Measurements from ENCODE around the gene NLGN4Y.

NLGN4Y gene

DNA sequence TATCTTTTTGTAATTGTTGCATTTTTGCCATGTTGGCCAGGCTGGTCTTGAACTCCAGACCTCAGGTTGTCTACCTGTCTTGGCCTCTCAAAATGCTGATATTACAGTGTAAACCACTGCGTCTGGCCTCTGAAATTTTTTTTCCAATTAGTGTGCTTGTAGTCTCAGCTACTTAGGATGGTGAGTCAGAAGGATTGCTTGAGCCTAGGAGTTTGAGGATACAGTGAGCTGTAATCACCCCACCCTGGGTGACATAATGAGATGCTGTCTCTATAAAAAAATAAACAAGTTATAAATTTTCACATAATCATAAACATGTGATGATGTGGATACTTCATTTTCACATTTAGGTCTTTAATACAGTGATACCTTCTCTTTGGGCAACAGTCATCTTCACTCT, 154.9 kb downstream of the NLGN4Y start:
- TF ChIP-seq BACH2 (CRISPR knock-in tag; IDR thresholded peaks at IDR 0.05; ENCODE audit: borderline replicate concordance) (no peak), ZFP3 (CRISPR knock-in tag; IDR thresholded peaks at IDR 0.05) (no peak), ISL1 (CRISPR knock-in tag; IDR thresholded peaks at IDR 0.05) (no peak), CREB5 (CRISPR knock-in tag; IDR thresholded peaks at IDR 0.05; ENCODE audit: low read depth) (no peak), CSDC2 (CRISPR knock-in tag; IDR thresholded peaks at IDR 0.05) (no peak), ZFP30 (CRISPR knock-in tag; IDR thresholded peaks at IDR 0.05) (no peak), ZC3H10 (CRISPR knock-in tag; IDR thresholded peaks at IDR 0.05) (no peak), GLIS3 (CRISPR knock-in tag; IDR thresholded peaks at IDR 0.05) (no peak), ARNTL (CRISPR knock-in tag; IDR thresholded peaks at IDR 0.05; ENCODE audit: borderline replicate concordance, low read depth) (no peak)

DNA sequence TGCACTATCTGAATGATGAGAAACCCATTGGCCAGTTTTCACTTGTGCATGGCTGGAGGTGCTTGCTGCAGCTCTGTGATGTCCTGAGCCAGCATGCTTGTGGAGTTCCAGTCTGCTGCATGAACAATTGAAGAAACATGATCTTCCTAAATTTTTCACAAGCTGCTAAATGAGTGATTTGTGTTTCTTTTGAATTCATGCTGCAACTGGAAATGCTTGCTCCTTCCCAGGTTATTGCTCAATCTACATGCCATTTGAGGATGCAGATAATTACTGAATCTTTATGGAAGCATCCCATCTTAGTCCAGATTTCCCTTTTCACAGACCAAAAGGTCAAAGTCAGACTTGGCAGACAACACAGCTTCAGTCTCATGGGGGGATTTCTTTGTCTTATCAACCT, 170.2 kb downstream of the NLGN4Y start:
- no peak for ATAC-seq
- TF ChIP-seq ZFP3 (CRISPR knock-in tag; IDR thresholded peaks at IDR 0.05) = no peak
- no peak for TF ChIP-seq BACH2 (CRISPR knock-in tag; IDR thresholded peaks at IDR 0.05; ENCODE audit: borderline replicate concordance)
- TF ChIP-seq GLIS3 (CRISPR knock-in tag; IDR thresholded peaks at IDR 0.05) = no peak
- TF ChIP-seq ZC3H10 (CRISPR knock-in tag; IDR thresholded peaks at IDR 0.05) = no peak
- no peak for TF ChIP-seq CSRNP3 (CRISPR knock-in tag; IDR thresholded peaks at IDR 0.05)
- no peak for TF ChIP-seq PPARA (CRISPR knock-in tag; IDR thresholded peaks at IDR 0.05; ENCODE audit: borderline replicate concordance)
- TF ChIP-seq RARB (CRISPR knock-in tag; IDR thresholded peaks at IDR 0.05) = no peak
- TF ChIP-seq, protein P1, sequence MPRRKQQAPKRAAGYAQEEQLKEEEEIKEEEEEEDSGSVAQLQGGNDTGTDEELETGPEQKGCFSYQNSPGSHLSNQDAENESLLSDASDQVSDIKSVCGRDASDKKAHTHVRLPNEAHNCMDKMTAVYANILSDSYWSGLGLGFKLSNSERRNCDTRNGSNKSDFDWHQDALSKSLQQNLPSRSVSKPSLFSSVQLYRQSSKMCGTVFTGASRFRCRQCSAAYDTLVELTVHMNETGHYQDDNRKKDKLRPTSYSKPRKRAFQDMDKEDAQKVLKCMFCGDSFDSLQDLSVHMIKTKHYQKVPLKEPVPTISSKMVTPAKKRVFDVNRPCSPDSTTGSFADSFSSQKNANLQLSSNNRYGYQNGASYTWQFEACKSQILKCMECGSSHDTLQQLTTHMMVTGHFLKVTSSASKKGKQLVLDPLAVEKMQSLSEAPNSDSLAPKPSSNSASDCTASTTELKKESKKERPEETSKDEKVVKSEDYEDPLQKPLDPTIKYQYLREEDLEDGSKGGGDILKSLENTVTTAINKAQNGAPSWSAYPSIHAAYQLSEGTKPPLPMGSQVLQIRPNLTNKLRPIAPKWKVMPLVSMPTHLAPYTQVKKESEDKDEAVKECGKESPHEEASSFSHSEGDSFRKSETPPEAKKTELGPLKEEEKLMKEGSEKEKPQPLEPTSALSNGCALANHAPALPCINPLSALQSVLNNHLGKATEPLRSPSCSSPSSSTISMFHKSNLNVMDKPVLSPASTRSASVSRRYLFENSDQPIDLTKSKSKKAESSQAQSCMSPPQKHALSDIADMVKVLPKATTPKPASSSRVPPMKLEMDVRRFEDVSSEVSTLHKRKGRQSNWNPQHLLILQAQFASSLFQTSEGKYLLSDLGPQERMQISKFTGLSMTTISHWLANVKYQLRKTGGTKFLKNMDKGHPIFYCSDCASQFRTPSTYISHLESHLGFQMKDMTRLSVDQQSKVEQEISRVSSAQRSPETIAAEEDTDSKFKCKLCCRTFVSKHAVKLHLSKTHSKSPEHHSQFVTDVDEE (CRISPR knock-in tag; IDR thresholded peaks at IDR 0.05) = no peak

More for the DNA sequence above, 154.9 kb downstream of the NLGN4Y start:
- no peak for ATAC-seq

DNA sequence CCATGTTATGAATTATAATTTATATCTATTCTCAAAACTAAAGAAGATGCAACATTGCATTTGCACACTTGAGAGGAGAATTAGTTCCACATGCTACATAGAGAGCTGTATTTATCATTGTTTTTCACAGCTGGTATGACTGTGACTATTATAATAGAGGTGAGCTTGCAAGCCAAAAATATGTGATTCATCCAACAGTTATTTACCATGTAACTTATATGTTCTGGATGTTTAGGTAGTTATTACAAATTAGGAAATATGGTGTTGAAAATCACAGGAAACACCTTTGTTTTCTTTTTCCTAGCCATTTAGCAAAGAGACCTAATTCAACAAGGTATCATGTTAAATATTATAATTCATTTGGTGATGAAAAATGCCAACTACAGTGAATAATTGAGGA, 183.8 kb downstream of the NLGN4Y start:
- no peak for TF ChIP-seq PATZ1 (CRISPR knock-in tag; IDR thresholded peaks at IDR 0.05; ENCODE audit: borderline replicate concordance)
- no peak for TF ChIP-seq ARNTL (CRISPR knock-in tag; IDR thresholded peaks at IDR 0.05; ENCODE audit: borderline replicate concordance, low read depth)
- no peak for TF ChIP-seq CSDC2 (CRISPR knock-in tag; IDR thresholded peaks at IDR 0.05)
- no peak for TF ChIP-seq ZFP30 (CRISPR knock-in tag; IDR thresholded peaks at IDR 0.05)
- TF ChIP-seq ZC3H10 (CRISPR knock-in tag; IDR thresholded peaks at IDR 0.05) = no peak
- TF ChIP-seq ZNF70 (CRISPR knock-in tag; IDR thresholded peaks at IDR 0.05) = no peak
- TF ChIP-seq SNAI2 (CRISPR knock-in tag; IDR thresholded peaks at IDR 0.05) = no peak
- no peak for TF ChIP-seq GLIS3 (CRISPR knock-in tag; IDR thresholded peaks at IDR 0.05)
- no peak for TF ChIP-seq ISL1 (CRISPR knock-in tag; IDR thresholded peaks at IDR 0.05)
- no peak for TF ChIP-seq POU6F1 (CRISPR knock-in tag; IDR thresholded peaks at IDR 0.05; ENCODE audit: borderline replicate concordance, low read depth)
- no peak for TF ChIP-seq CSRNP3 (CRISPR knock-in tag; IDR thresholded peaks at IDR 0.05)
- no peak for TF ChIP-seq BACH2 (CRISPR knock-in tag; IDR thresholded peaks at IDR 0.05; ENCODE audit: borderline replicate concordance)
- no peak for TF ChIP-seq PPARA (CRISPR knock-in tag; IDR thresholded peaks at IDR 0.05; ENCODE audit: borderline replicate concordance)
- no peak for TF ChIP-seq CREB5 (CRISPR knock-in tag; IDR thresholded peaks at IDR 0.05; ENCODE audit: low read depth)
- TF ChIP-seq TOX (CRISPR knock-in tag; IDR thresholded peaks at IDR 0.05; ENCODE audit: borderline replicate concordance) = no peak
- TF ChIP-seq RARB (CRISPR knock-in tag; IDR thresholded peaks at IDR 0.05) = no peak
- no peak for TF ChIP-seq ZNF8 (CRISPR knock-in tag; IDR thresholded peaks at IDR 0.05)
- no peak for ATAC-seq

Data from SK-N-SH treated with all-trans-retinoic acid at 6 μM for 48 hours (cell line).